GM12878 (cell line): ENCODE data around the gene DFFB. TPM values are rescaled to one million over a fixed set of nuclear protein-coding genes. Genes with fewer than 3 reads are reported as not detected.

ENCODE experiments used
- ATAC-seq: fragments of 200-7000 bp; cut with Tn5 transposase; 3 replicates; pipeline ENCODE4 v1.9.1; 2020; ENCODE audit warnings: mild to moderate bottlenecking, moderate library complexity
- BruUV-seq: library from RNA; stranded (reverse); fragments of 400-500 nt; replicated peaks from 2 replicates; lab custom pipeline; 2021; lab: Mats Ljungman, UMichigan
- CTCF ChIA-PET: fragments of 300-600 bp; sonication (Branson Sonifier 250); formaldehyde crosslinking; extraction: SDS; loops from one replicate; lab custom pipeline; 2021; ENCODE audit warnings: inconsistent platforms; lab: Yijun Ruan, JAX
- POLR2A ChIA-PET: fragments of 350-600 bp; formaldehyde crosslinking; extraction: SDS; loops from one replicate; lab custom pipeline; 2021; ENCODE audit warnings: inconsistent platforms; lab: Charles Lee
- RAD21 ChIA-PET: fragments of 300-600 bp; sonication (Branson Sonifier 250); formaldehyde crosslinking; loops from one replicate; lab custom pipeline; 2023; ENCODE audit warnings: antibody characterized with exemption; ENCODE audit not compliant: unreplicated experiment; lab: Charles Lee
- SMC1A ChIA-PET: fragments of 300-600 bp; sonication (Branson Sonifier 250); formaldehyde crosslinking; loops from one replicate; lab custom pipeline; 2023; ENCODE audit not compliant: unreplicated experiment, uncharacterized antibody; lab: Charles Lee
- DNase-seq: peaks from one replicate; pipeline ENCODE4 v3.0.0-alpha.2; 2011; ENCODE audit warnings: low read depth, low spot score
- FAIRE-seq: peaks from 3 replicates; lab custom pipeline; 2011; peaks lifted over from hg19 to GRCh38; lab: Jason Lieb, UNC
- H2AFZ ChIP-seq: 2 replicates; pipeline ENCODE4 v1.6.0; 2011; ENCODE audit warnings: low read depth, low read length, control low read depth; ENCODE audit not compliant: control insufficient read depth
- H3K27ac ChIP-seq: 2 replicates; pipeline ENCODE4 v1.5.1; 2011; ENCODE audit warnings: control low read depth; ENCODE audit not compliant: control insufficient read depth, insufficient read depth
- H3K27me3 ChIP-seq, 2 experiments: replicated peaks in 1 of 2; 2 replicates each; pipeline versions ENCODE4 v1.6.0 to v1.6.1; 2011; ENCODE audit warnings: low read length in 1 of 2; ENCODE audit not compliant: control insufficient read depth in 2 of 2, insufficient read depth in 2 of 2
- H3K36me3 ChIP-seq, 2 experiments: 2 replicates each; pipeline ENCODE4 v1.5.1; 2011; ENCODE audit warnings: low read length in 1 of 2; ENCODE audit not compliant: control insufficient read depth in 2 of 2, insufficient read depth in 2 of 2
- H3K4me1 ChIP-seq: 2 replicates; pipeline ENCODE4 v1.6.1; 2011; ENCODE audit warnings: mild to moderate bottlenecking, low read length, moderate library complexity, mixed read lengths; ENCODE audit not compliant: control insufficient read depth, insufficient read depth
- H3K4me2 ChIP-seq: 2 replicates; pipeline ENCODE4 v1.6.0; 2011; ENCODE audit warnings: control low read depth; ENCODE audit not compliant: control insufficient read depth, insufficient read depth
- H3K4me3 ChIP-seq: fragments of 200-600 bp; sonication (generic); 2 replicates; pipeline ENCODE4 v1.5.1; 2016
- H3K79me2 ChIP-seq: 2 replicates; pipeline ENCODE4 v1.6.0; 2011; ENCODE audit warnings: low read length; ENCODE audit not compliant: control insufficient read depth, insufficient read depth
- H3K9ac ChIP-seq: 2 replicates; pipeline ENCODE4 v1.8.0; 2011; ENCODE audit warnings: low read length, control low read depth, mixed read lengths; ENCODE audit not compliant: control insufficient read depth, insufficient read depth
- H3K9me3 ChIP-seq: replicated peaks from 3 replicates; pipeline ENCODE4 v1.5.1; 2011; ENCODE audit warnings: mild to moderate bottlenecking, low read length; ENCODE audit not compliant: control insufficient read depth, insufficient read depth
- H4K20me1 ChIP-seq: 2 replicates; pipeline ENCODE4 v1.6.0; 2011; ENCODE audit not compliant: control insufficient read depth, insufficient read depth
- GATAD2B ChIP-seq: fragments of 450-650 bp; conservative IDR thresholded peaks from 2 replicates; pipeline ENCODE4 v1.6.1; 2017; ENCODE audit warnings: low read depth, mild to moderate bottlenecking, moderate library complexity
- HSF1 ChIP-seq: fragments of 150-350 bp; IDR thresholded peaks from 2 replicates; pipeline ENCODE4 v1.6.1; 2014; ENCODE audit warnings: mild to moderate bottlenecking, low read depth, low read length
- IRF4 ChIP-seq: IDR thresholded peaks from 2 replicates; pipeline ENCODE4 v1.6.1; 2011; ENCODE audit warnings: low read depth, low read length
- MAX ChIP-seq: IDR thresholded peaks from 2 replicates; pipeline ENCODE4 v1.6.1; 2012; ENCODE audit warnings: low read depth, low read length, improper control_type of control experiment
- MLLT1 ChIP-seq: fragments of 450-650 bp; IDR thresholded peaks from 2 replicates; pipeline ENCODE4 v1.6.1; 2016; ENCODE audit warnings: mild to moderate bottlenecking
- MTA2 ChIP-seq: fragments of 450-650 bp; IDR thresholded peaks from 2 replicates; pipeline ENCODE4 v1.6.1; 2016; ENCODE audit warnings: low read depth, mild to moderate bottlenecking, moderate library complexity
- PKNOX1 ChIP-seq: fragments of 450-650 bp; IDR thresholded peaks from 2 replicates; pipeline ENCODE4 v1.6.1; 2016; ENCODE audit warnings: mild to moderate bottlenecking
- SIN3A ChIP-seq: IDR thresholded peaks from 2 replicates; pipeline ENCODE4 v1.6.1; 2012; ENCODE audit warnings: low read depth, low read length, improper control_type of control experiment
- SMAD5 ChIP-seq: IDR thresholded peaks from 2 replicates; pipeline ENCODE4 v1.6.1; 2016; ENCODE audit warnings: antibody characterized with exemption, low read depth
- SMC3 ChIP-seq: IDR thresholded peaks from 2 replicates; pipeline ENCODE4 v1.6.1; 2011; ENCODE audit warnings: low read length, improper control_type of control experiment, borderline replicate concordance
- TCF3 ChIP-seq: IDR thresholded peaks from 2 replicates; pipeline ENCODE4 v1.6.1; 2012; ENCODE audit warnings: low read depth, mild to moderate bottlenecking, low read length, borderline replicate concordance; ENCODE audit not compliant: insufficient read depth
- ZBTB4 ChIP-seq: fragments of 450-650 bp; formaldehyde crosslinking; IDR thresholded peaks from 2 replicates; pipeline ENCODE4 v1.4.0; 2022; ENCODE audit warnings: mild to moderate bottlenecking, moderate library complexity
- ZSCAN29 ChIP-seq: fragments of 450-650 bp; IDR thresholded peaks from 2 replicates; pipeline ENCODE4 v1.6.1; 2017; ENCODE audit warnings: mild to moderate bottlenecking, moderate library complexity
- ZZZ3 ChIP-seq: IDR thresholded peaks from 2 replicates; pipeline ENCODE4 v1.6.1; 2011; ENCODE audit warnings: low read depth; ENCODE audit not compliant: control insufficient read depth, insufficient read length
- WGBS: methylation state at CpG from one replicate; pipeline ENCODE4 v1.1.6; 2016; ENCODE audit warnings: low lambda C conversion rate; ENCODE audit not compliant: insufficient replicate concordance, insufficient coverage; ENCODE audit errors: missing lambda C conversion rate; 5-methylcytosine and 5-hydroxymethylcytosine counted together
- in situ Hi-C: fragments of 300-500 bp; cut with MboI; formaldehyde crosslinking; loops from 9 replicates; pipeline ENCODE4 v1.14.3; 2018; ENCODE audit warnings: mixed read lengths
- intact Hi-C: fragments of 100-400 bp; cut with micrococcal nuclease; formaldehyde crosslinking; loops from one replicate; pipeline ENCODE4 v1.14.2; 2022; ENCODE audit not compliant: unreplicated experiment
- polyA plus RNA-seq, 11 experiments: library from polyadenylated mRNA; depleted of rRNA in 4 of 11; unstranded in 6 of 11; stranded (reverse) in 5 of 11; fragments of >200 nt; fragmentation: Nextera tagmentation in 4 of 11; fragmentation: Illumina TruSeq in 1 of 11; extraction: Ambion mirVana in 4 of 11; extraction: Trizol in 1 of 11; gene quantifications; 1 replicate in 1 of 11; 2 replicates in 10 of 11; pipeline versions ENCODE4 v1.2.1 to v1.2.3, GENCODE V29; 2011 to 2016; ENCODE audit warnings: inconsistent platforms in 2 of 11, missing spikeins in 2 of 11, low read depth in 1 of 11
- total RNA-seq, 4 experiments: library from RNA; depleted of rRNA in 3 of 4; stranded (reverse); fragments of >200 nt in 3 of 4; fragmentation: Illumina TruSeq in 1 of 4; extraction: Trizol in 1 of 4; gene quantifications; 2 replicates each; pipeline versions ENCODE4 v1.2.1 to v1.2.3, GENCODE V29; 2013 to 2021

DFFB gene
- total and polyA plus RNA-seq, 10 of the 15 experiments (the other 5 are each of a cell fraction or from before 2014, with no cell fraction given) = 2.7 to 10.7 (median 6.5) TPM

- H3K9ac ChIP-seq = no peak overlapping the region
- BruUV-seq = no TSS peak
- ChIA-PET POLR2A (interaction anchor here (1.0 kb wide), 1 partner anchor 24 kb away, joined by 3 read pairs; no protein-coding TSS in a partner anchor), CTCF (no interaction called here), SMC1A (no interaction called here), RAD21 (no interaction called here)
- TF ChIP-seq HSF1 (no peak), ZBTB4 (CRISPR knock-in tag) (no peak), IRF4 (no peak), MTA2 (no peak), ZZZ3 (no peak), SMC3 (no peak), MAX (no peak), MLLT1 (no peak), GATAD2B (no peak), ZSCAN29 (no peak), PKNOX1 (no peak), SMAD5 (no peak), TCF3 (no peak), SIN3A (no peak)
- H4K20me1 ChIP-seq = no peaks in the 10 kb centered on the region
- intact Hi-C loops = no loop called here
- no peak overlapping the region for H3K4me2 ChIP-seq
- H3K4me3 ChIP-seq = no peak overlapping the region
- no peak overlapping the region for H2AFZ ChIP-seq
- no peaks in the 10 kb centered on the region for H3K9me3 ChIP-seq
- H3K79me2 ChIP-seq = no peaks in the 10 kb centered on the region
- H3K36me3 ChIP-seq = peaks cover 11 to 22% of the 10 kb centered on the region in 2 experiments
- WGBS = 93% methylated on average over 8 of the region's 8 CpGs
- no peak overlapping the region for H3K27ac ChIP-seq
- no peaks in the 10 kb centered on the region for H3K27me3 ChIP-seq
- ATAC-seq = no peak
- H3K4me1 ChIP-seq = peaks cover 10% of the 10 kb centered on the region
- no peak for DNase-seq
- FAIRE-seq = no peak
- in situ Hi-C loops = no loop called here
These were observed 29.4 kb downstream of the DFFB start for GRCh38 chr1:3886691-3887090.
